GM21515 (cell line): ENCODE measurements around the gene CYP11A1.

Source experiments
- ATAC-seq: cut with Tn5 transposase; IDR thresholded peaks from one replicate; pipeline ENCODE4 v1.9.1; 2021; ENCODE audit not compliant: unreplicated experiment

Gene CYP11A1

GRCh38 chr15:74304431-74304830, 63.0 kb downstream of the CYP11A1 start:
- no peak for ATAC-seq

DNA sequence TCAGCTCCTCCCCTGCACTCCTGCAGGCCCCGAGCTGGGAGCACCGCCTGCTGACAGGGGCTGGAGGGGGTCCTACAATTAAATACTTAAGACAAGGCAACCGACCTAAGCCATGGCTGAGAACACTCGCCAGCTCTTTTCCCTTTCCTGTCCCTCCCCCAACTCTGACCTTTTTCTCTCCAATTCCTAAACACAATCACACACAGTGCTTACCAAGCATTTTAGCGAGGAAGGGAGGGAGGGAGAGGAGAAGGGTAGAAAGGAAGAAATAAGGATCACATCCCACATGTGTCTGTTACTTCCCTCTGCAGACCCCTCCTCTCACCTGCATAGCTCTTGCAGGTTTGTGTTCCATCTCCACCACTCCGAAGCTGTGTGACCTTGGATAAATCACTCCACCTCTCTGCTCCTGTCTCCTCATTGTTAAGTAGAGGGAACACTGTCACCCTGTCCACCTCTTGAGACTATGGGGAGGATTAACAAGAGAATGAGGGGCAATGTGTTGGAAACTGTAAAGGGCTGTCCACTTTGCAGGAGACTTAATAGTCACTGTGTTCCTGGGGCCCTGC, 63.6 kb downstream of the CYP11A1 start:
- no peak for ATAC-seq

DNA sequence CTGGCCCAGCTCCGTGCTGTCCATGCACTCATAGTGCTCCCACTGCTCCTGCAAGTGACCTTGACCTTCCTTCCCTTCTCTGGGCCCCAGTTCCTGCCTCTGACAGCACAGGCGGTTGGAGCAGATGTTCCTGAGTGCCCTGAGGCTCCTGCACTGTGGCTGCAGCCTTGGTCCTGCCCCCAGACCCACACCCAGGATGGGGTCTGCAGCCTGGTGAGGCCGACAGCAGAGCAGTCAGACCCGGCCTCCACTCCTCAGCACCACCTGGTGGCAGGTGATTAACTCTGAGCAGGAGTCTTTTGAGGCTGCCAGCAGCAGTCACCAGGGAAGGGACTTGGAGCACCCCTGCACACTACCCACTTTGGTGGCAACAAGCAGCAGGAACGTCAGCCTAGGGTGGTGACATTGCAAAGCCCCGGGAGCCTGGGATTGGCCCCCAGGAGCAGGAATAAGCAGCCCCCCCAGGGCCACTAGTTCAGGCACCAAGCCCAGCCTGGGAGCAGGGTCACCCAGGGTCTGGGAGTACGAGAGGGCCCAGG, 64.6 kb downstream of the CYP11A1 start:
- no peak for ATAC-seq

DNA sequence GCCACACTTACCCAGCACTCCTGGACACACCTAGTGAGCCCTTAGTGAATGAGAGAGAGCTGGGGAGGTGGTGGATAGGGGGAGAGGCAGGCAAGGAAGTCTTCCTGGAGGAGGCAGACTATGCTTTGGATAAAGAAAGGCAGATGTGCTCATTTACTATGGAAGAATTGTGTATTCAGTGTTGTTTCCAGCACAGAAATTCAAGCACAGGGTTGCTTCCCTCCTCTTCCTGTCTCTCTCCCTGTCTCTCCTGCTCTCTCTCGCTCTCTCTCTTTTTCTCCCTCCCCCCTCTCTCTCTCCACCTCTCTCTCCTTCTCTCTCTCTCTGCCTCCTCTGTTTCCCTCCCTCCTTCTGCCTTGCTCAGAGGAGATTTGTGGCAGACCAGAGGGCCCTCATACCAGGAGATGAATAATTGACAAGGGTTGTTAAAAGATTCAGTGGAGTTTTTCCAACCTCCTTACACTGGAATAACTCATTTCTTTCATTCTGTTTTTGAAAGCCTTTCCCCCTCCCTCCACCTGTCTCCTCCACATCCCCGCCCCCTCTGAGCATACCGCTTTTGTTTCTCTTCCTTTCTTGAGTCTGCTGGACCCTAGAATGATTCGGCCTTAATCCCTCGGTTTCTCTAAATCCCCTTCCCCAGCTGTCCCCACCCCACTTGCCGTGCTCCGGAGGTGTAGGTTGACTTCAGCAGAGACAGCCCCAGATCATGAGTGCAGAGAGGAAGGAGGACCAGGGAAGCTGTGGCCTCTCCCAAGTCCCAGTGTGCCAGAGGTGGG, 65.7 kb downstream of the CYP11A1 start:
- ATAC-seq, result no peak

- ATAC-seq, result no peak
Measured at GRCh38 chr15:74300057-74300795, 67.2 kb downstream of the CYP11A1 start.

GRCh38 chr15:74297887-74298286, 69.6 kb downstream of the CYP11A1 start:
- ATAC-seq, result no peak

GRCh38 chr15:74295800-74296199, 71.6 kb downstream of the CYP11A1 start:
- ATAC-seq, result no peak

DNA sequence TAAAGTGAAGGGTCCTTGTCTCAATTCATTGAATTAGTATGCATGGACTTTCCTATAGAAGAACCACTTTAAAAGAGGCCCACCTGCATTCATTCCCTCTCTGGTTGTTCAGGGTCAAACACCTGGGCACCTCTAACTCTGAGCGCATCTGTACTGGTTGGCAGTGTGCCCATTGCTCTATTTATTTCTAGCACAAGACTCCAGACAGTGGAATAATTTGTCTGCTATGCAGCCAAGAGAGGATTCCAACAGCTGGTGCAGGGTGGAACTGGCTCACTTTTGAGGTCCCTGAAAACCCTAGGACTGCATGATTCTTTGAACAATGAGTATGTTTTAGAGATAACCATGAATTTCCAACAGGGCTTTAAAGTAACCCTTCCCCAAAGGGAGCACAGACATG, 73.4 kb downstream of the CYP11A1 start:
- no peak for ATAC-seq

GRCh38 chr15:74293021-74293810, 74.2 kb downstream of the CYP11A1 start:
- no peak for ATAC-seq

- no peak for ATAC-seq
Measured at GRCh38 chr15:74291101-74292071, 76.1 kb downstream of the CYP11A1 start.

DNA sequence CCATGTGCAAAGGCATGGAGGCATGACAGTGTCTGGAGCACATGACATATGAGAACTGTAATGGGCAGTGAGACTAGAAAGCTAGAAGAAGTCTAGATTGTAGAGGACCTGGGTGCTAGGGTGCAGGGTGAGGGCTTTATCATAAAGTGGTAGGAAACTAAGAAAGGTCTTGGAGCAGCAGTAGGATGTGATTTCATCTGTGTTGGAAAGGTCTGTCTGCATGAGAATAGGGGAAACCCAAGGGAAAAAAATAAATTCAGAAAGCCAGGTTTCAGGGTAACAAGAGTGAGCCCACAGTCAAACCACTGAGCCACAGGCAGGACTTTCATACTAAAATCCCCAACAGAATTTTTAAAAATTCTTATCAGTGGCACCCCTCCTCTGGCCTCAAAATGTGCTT, 76.8 kb downstream of the CYP11A1 start:
- ATAC-seq, result no peak

GRCh38 chr15:74289671-74290070, 77.8 kb downstream of the CYP11A1 start:
- ATAC-seq, result no peak
